ENCODE results near the gene RAB8A.
"Not testable (repeated sequence)": the region's sequence is repeated elsewhere in the genome, so short reads cannot be mapped to it uniquely, and the experiment has no call there.

RAB8A gene

GRCh38 chr19:16078759-16079707, 32.7 kb upstream of the RAB8A start:
- DNase-seq (ENCODE audit: low read depth, low spot score), result no peak

DNA sequence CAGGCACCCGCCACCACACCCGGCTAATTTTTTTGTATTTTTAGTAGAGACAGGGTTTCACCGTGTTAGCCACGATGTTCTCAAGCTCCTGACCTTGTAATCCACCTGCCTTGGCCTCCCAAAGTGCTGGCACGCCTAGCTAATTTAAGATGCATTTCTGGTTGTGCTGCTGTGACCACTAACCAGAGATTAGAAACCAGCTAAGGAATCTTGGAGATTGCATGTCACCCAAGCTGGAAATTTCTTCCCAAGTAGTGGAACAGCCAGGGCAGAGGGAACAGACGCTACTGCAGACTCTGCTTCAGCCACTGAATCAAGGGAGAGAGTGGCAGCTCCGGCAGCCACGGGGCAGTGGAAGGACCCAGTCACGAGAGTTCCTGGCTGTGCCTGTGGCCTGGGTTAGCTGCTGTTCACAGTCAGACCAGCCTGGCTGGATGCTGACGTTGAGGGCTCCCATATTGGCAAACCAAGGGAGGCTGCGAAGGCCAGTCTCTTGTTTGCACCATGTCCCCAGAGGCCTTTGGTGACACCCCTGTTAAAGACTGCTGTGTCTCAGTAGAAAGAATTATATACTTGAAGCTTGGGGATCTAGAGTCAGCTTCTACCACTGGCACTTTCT, 27.5 kb upstream of the RAB8A start:
- no peak for DNase-seq (ENCODE audit: low read depth, low spot score)

DNA sequence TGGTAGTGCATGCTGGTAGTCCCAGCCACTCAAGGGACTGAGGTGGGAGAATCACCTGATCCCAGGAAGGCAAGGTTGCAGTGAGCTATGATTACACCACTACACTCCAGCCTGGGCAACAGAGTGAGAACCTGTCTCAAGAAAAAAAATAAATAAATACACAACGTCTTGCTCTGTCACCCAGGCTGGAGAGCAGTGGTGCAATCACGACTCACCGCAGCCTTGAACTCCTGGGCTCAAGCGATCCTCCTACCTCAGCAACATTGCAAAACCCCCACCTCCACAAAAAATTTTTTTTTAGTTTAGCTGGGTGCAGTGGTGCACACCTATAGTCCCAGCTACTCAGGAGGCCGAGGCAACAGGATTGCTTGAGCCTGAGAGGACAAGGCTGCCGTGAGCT, 26.6 kb upstream of the RAB8A start:
- DNase-seq (ENCODE audit: low read depth, low spot score), result no peak

DNA sequence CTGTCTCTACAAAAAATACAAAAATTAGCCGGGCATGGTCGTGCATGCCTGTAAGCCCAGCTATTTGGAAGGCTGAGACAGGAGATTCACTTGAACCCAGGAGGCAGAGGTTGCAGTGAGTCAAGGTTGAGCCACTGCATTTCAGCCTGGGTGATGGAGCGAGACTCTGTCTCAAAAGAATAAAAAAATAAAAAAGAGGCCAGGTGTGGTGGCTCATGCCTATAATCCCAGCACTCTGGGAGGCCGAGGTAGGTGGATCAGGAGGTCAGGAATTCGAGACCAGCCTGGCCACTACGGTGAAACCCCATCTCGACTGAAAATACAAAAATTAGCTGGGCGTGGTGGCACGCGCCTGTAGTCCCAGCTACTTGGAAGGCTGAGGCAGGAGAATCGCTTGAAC, 24.3 kb upstream of the RAB8A start:
- not testable (repeated sequence) for DNase-seq (ENCODE audit: low read depth, low spot score)

DNA sequence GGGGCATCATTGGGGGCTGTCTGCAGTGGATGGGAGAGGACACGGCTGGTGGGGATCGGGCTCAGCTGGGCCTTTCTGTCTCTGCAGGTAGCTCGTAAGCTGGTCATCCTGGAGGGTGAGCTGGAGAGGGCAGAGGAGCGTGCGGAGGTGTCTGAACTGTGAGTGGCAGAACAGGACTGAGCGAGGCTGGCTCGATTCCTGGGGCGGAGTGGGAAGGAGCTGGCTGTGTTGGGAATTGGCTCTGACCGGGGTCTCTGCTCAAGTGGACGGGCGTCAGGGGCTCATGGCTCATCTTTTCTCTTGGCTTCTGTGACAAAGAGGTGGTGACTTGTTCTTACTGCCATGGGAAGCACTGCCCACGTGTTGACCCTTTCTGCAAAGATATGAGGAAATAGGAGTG, 23.7 kb upstream of the RAB8A start:
- no peak for DNase-seq (ENCODE audit: low read depth, low spot score)

DNA sequence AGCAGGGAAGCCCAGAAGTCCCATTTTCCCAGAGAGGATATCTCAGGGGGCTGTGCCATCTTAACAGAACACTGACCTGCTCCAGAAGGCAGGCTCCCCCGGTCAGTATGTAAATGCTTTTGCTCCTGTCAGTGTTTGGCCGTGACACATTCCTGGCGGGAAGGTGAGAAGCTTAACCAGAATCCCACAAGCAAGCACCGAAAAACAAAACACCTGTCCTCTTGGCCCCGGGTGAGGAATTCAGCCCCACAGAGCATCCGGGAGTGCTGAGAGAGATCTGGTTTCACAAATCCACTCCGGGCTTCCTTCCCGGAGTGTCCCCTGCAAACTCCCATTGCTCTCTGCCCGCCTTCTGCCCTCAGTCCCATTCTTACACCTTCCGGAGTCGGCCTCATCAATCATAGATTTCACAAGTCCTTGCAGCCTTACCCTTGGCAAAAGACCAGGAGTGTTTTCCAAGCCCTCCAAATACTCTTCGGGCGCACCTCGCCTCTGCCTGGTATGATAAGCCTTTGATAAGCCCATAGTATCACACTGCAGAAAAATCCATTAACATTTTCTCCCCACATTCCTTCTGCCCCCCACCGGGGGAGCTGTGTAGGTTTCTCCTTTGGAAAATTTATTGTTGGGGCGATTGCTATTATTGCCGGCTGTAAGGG, 23.2 kb upstream of the RAB8A start:
- DNase-seq (ENCODE audit: low read depth, low spot score), result no peak

GRCh38 chr19:16089010-16089846, 22.5 kb upstream of the RAB8A start:
- no peak for DNase-seq (ENCODE audit: low read depth, low spot score)

GRCh38 chr19:16091546-16092475, 19.9 kb upstream of the RAB8A start:
- DNase-seq (ENCODE audit: low read depth, low spot score), result no peak

- no peak for DNase-seq (ENCODE audit: low read depth, low spot score)
Observed at GRCh38 chr19:16094360-16095070, 17.2 kb upstream of the RAB8A start.

- no peak for DNase-seq (ENCODE audit: low read depth, low spot score)
Observed at GRCh38 chr19:16095071-16095571, 16.6 kb upstream of the RAB8A start.

DNA sequence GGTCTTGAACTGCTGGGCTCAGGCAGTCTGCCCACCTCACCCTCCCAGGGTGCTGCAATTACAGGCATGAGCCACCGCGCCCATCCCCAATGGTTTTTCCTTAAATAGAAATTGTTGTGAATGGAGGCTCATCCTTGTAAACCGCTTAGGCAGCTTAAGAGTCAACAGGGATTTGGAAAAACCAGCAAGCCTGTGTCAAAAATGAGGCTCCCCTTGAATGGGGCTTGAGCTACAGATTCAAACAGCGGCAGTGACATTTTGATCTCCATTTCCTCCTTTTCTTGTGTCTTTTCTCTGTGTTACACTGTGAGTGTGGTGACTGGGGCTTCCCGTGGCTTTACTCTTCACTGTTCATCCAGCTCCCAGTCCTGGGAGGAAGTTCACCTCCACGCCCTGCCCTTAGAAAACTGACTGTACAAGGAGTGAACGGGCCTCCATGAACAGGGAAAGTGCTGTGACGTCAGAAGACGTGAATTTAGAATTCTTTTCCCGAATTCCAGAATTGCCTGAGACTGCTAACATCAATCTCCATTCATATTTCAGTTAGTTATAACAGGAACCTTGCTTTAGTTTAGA, 15.3 kb upstream of the RAB8A start:
- no peak for DNase-seq (ENCODE audit: low read depth, low spot score)

GRCh38 chr19:16098416-16098768, 13.3 kb upstream of the RAB8A start:
- no peak for DNase-seq (ENCODE audit: low read depth, low spot score)

- no peak for DNase-seq (ENCODE audit: low read depth, low spot score)
Observed at GRCh38 chr19:16098821-16099220, 12.9 kb upstream of the RAB8A start.

GRCh38 chr19:16099314-16099965, 12.2 kb upstream of the RAB8A start:
- DNase-seq (ENCODE audit: low read depth, low spot score), result not testable (repeated sequence)

GRCh38 chr19:16100524-16100923, 11.2 kb upstream of the RAB8A start:
- DNase-seq (ENCODE audit: low read depth, low spot score), result no peak

DNA sequence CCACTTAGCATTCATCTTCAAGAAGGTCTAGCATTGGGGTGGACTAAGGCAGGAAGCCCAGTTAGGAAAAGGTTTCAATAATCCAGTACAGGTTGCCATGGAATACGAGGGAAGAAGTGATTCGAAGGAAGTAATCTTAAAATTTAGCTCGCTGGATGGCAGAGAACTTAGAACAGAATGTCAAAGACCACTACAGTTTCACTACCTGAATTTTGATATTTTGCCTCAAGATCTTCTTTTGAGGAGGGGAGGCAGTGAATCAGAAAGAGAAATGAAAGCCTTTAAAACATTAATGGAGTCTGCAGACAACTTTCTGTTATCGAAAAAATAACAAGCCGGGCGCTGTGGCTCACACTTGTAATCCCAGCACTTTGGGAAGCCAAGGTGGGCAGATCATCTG, 7.0 kb upstream of the RAB8A start:
- no peak for DNase-seq (ENCODE audit: low read depth, low spot score)

DNA sequence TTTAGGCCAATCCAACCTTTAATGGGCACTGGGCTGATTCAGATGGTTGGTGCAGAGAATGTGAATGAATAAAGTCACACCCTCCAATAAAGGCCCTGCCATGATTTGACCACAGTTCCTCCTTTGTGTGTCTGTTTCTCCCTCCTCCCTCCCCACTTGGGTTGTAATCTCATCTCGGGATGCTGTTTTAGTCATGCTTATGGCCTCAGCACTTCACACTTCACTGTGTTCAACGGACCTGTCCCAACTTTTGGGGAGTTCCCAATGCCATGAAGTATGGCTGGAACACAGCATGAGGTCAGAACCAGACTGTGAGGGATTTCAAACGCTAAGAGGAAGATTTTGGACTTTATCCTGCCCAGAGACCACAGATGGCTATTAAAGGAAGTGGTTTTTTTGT, 5.6 kb upstream of the RAB8A start:
- no peak for DNase-seq (ENCODE audit: low read depth, low spot score)

GRCh38 chr19:16111909-16112752, 442 bp downstream of the RAB8A start:
- no peak for DNase-seq (ENCODE audit: low read depth, low spot score)
